DMS114 treated with DMSO at 0.1 percent for 48 hours (cell line): ENCODE data around the gene PLCB1.

ENCODE experiments used
- DNase-seq: peaks from one replicate; lab custom pipeline; 2025; ENCODE audit not compliant: unreplicated experiment; lab: John Stamatoyannopoulos, UW

PLCB1 gene

DNA sequence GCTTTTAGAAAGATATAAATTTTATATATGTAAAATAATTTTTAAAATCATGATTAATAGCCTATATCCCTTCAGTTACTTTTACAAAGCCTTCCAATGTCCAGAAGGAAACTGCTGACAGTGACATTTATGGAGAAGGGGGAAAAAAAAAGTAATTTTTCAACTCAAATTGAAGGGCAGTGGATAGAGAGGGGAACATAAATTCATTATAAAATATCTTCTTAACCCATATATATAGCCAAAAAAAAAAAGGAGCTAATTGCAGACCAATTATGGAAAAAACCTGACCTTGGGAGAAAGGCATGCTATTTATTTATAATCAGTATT, 392.9 kb downstream of the PLCB1 start:
- no peak for DNase-seq

DNA sequence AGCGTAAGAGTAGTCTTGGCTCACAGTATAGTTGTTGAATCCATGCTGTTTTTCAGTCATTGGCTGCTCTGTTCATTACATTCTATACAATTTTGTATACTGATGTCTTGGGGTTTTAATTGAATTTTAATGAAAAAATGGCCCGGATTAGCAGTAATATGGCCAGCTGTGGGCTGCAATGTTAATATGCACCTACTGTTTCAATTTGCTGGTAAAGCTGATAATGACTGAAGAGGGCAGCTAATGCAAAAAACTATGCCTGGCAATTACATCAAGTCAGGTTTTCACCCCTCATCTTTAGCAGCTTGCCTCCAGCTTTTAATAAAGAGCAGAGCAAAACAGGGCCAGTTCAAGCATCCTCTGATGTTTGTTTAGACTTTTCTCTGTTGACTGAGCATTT, 394.5 kb downstream of the PLCB1 start:
- DNase-seq = no peak

DNA sequence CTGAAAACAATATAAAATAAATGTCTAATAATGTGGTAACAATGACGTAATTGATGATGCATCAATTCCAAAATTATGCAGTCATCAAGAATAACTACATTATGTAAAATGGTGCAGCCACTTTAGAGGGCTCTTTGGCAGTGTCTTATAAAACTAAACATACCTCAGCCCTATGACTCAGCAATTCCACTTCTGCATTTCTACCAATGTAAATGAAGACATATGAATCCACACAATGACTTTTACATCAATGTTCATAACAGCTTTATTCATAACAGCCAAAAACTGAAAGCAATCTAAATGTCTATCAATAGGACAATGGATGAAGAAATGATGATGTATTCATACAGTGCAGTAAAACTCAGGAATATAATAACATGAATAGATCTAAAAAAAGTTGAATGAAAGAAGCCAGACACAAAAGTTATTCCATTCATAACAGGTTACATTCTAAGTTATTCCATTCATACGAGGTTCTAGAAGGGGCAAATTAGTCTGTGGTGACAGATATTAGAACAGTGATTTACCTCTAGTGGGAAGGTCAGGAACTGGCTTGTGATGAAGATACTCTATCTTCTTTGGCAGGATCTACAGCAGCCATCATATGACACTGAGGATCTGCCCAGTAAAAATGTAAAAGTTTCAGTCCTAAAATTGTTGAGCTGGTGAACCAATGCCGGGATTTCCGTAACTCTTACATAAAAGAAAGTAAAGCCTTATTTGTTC, 396.1 kb downstream of the PLCB1 start:
- no peak for DNase-seq

DNA sequence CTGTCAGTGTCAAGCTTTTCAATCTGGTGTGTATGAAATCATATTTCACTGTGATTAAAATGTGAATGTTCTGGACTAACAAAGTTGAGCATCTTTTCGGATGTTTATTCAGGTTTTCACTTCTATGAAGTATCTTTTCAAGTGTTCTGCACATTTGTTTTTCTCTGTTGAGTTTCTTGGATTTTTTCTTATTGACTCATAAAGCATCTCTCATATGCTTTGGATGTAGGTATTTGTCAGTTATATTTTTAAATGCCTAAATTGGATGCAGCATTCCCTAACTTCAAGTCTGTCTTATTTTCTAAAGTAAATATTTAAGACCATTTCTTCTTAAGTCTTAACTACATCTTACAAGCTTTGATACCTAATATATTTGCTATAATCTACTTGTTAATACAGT, 398.0 kb downstream of the PLCB1 start:
- DNase-seq = no peak

DNA sequence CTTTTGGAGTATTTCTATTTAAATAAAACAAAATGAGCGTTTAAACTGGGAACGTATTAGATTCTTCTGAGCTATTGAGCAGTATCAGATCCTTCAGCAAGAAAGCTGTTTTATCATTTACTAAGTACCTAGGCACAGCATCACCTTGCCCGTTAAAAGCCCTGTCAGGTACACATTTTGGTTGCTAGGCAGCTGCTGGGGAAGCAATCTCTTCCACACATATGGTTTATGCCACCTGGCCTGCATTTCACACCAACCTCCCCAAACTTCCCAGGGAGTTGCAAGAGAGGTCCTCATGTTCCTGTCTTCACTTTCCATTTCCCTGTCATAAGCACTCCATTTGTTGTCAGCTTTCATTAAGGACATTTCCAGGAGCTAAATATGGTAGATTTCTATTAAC, 400.1 kb downstream of the PLCB1 start:
- no peak for DNase-seq

DNA sequence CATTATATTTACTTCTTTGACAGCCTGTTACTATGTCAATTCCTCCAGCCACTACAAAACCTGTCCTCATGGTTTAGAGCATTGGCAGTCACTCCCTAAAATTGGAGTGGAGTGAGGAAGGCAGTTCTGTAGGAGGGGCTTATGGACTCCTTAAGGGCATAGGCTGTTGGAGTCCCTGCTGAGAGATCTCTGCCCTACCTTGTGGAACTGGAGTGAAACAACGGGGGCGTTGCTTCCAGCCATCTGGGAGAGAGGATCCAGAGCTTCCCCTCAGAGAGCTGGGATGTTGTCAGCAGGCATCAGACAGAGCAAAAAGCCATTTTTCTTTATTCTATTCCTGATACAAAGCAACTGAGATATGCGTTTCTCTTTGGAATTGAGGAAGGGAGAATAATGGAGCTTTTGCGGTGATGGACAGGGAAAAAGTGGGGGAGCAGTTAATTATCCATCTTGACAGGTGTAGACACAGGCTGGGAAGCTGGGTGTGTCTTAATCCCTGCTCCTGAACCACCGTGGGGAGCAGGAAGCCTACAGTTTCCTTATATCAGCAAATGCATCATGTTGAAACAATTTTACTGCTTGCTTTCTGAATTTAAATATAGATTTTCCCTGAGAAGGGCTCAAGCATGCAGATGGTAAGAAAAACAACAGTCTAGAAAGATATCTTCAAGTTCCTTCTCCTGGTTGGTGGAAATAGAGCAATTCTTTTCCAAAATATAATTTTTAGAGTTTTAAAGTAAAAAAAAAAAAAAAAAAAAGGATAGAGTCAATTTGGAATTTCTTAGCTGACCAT, 402.5 kb downstream of the PLCB1 start:
- DNase-seq = no peak

DNA sequence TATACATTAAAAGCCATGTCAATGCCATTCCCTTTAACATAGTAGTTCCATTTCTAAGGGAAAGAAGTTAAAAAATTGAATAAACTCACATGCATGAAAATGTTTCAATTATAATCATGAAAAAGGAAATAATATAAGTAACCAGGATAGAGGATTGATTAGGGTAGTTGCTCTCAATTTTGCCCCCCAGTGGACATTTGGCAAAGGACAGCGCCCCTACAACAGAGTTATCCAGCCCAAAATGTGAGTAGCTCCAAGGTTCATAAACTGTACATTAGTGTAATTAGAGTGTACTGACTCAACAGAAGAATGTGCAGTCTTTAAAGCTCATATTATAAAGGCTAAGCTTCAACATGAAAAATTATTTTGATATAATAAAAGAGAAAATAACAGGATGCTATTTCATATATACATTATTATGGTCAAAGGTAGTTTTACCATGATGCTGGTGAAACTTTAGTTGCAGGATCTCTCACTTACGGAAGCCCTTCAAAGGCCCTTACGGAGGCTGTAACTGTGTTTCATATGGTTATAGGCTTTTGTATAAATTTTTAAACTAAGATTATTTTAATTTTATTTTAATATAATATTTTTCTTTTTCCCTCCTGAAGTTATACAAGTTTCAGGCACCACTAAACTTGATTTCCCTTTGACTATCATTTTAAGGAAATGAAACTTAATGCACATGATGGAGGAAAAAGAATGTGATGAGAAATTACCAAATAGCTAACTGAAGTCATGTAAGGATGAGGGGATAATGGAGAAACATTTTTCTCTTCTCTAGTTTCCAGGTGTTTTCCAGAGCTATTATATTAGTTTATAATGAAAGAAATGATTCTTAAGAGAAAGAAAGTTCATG, 403.6 kb downstream of the PLCB1 start:
- DNase-seq = no peak

DNA sequence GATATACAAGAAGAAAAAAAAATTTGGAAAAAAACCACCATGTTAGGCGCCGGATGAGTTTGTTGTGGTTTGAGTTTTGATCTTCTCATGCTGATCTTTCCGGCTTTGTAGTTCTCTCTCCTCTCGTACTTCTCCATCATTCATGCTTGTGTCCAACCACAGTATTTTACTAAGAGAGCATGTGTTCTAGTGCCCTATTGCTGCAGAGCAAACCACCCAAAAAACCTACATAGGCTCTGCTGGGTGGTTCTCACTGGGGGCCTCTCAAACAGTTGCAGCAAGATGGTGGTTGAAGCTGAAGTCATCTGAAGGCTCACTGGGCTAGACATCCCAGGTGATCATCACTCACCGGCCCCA, 404.2 kb downstream of the PLCB1 start:
- DNase-seq = no peak

DNA sequence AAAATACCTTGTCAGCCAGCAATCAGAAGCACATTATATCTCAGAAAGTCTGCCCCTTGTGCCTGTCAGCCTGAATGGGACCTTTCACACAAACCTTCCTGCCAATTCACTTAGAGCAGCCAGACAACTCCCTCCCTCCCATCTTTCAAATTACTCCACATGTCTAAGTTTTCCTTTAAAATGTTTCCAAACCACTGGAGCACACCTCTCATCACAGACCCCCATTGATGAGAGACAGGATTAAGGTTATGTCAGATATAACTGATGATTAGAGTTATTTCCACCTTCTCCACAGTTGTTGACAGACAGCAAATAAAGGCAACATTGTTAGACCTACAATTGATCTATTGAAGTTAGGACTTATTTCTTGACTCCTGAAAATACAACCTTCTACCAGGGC, 408.4 kb downstream of the PLCB1 start:
- no peak for DNase-seq

DNA sequence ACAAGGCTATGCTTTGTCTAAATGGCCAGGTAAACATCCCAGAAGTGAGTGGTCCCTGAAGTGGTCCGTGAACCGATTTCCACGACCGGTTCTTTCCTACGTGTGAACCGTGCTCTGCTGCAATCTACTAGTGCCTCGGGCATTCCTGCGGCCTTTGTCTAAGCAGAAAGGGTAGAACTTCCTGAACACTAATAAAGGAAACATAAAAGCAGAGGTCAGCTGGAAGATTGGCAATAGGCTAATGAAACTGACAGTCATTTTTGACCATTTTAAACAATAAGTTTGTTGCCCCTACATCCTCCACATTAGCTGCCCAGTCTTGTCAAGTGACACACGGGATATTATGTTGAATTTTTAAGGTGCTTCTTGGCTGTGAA, 410.0 kb downstream of the PLCB1 start:
- DNase-seq = no peak

DNA sequence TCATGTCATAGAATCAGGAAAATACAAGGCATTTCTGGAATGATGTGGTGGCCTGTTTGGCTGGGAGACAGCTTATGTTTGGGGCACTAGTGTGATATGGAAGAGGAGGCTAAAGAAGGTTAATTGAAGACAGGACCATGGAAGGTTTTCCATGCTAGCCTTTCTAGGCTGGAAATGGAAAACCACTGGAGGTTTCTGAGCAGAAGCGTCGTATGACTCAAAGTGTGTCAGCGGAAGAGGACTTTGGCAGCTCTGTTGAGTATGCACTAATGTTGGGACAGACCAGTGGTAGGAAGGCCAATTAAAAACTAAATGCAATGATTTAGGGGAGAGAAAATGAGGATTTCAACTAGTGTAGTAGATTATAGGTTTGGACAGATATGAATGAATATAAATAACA, 413.1 kb downstream of the PLCB1 start:
- no peak for DNase-seq

DNA sequence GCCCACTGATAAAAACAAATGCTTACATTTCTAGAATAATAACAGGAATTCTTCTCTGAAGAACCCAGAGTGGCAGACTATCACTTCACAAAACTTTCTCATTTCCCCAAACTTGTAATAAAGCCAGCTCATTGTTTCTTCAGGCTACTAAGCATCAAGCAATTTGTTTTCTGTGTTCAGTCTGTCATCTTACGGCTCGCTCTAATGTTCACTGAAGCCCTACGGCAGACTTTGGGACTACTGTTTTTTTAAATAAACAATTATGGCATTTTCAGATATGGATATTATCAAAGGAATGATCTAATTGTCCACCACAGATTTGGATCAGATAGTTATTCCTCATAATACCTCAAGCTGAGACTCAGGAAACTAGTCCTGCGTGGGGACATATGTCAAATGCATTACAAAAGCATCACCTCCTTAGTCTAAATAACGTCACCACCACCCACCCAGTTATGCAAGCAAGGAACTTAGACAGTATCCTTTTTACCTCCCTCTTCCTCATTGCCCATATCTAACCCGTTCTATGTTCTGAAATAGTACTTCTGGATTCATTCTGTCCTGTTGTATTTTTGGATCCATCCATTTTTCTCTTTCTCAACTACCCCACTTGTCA, 415.1 kb downstream of the PLCB1 start:
- no peak for DNase-seq

DNA sequence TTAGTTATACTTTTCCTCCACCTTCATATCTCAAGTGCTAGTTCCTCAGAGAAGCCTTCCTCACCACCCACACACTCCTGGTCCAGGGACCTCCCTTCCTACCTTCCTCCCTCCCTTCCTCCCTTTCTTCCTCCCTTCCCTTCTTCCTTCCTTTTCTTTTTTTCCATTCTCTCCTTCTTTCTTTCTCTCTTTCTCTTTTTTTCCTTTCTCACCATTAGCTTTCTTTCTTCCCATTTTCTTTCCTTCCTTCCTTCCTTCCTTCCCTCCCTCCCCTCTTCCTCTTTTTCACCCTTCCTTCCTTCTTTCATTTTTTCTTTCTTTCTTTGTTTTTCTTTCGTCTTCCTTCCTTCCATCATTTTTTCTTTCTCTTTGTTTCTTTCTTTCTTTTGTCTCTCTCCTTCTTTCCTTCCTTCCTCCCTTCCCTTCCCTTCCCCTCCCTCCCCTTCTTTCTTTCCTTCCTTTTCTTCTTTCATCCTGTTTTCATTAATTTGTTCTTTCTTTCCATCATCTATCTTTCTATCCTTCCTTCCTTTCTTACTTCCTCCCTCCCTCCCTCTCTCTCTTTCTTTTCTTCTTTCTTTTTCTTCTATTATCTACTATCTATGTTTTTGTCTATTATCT, 416.0 kb downstream of the PLCB1 start:
- no peak for DNase-seq

DNA sequence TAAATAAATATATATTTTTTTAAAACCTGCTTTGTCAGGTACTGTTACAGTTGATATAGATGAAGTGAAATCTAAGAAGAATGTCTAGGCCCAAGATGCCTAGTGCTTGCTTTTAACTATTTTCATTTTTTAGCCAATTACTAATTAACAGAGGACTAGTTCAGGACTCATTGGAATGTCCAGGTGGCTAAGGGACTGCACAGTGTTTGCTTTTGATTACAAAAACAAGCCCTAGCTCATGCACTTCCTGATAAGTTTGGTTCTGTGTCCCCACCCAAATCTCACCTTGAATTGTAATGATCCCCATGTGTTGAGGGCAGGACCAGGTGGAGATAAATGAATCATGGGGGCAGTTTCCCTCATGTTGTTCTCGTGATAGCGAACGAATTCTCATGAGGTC, 417.1 kb downstream of the PLCB1 start:
- DNase-seq = no peak

DNA sequence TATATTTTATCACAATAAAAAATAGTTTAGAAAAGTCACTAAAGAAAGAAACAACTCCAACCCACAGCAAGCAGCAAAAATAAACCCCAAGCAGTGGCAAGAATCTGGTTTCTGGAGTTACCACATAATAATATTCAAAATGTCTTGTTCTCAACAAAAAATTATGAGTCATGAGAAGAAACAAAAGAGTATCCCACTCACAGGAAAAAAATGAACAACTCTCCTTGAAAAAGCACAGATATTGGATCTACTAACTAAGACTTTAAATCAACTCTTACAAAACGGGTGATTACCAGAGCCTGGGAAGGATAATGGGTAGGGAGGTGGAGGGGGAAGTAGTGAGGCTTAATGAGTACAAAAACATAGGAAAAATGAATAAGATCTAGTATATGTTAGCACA, 425.6 kb downstream of the PLCB1 start:
- DNase-seq = no peak

DNA sequence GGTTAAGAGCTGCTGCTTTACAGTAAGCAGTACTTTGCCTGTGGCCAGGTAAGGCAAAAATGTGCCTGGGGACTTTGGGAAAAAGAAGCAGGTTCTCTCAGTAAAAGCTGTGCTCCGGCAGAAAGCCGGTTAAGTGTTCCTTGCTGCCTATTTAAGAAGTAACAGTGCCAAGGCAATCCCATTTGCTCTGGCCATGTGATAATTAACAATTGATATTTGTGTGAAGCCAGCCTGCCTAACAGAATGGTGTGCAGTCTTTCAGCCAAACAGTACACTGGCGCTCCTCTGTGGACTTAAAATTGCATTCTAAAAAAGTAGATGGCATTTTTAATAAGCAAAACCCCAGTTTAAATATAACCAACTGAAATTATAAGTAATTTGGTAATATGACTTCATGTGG, 430.3 kb downstream of the PLCB1 start:
- no peak for DNase-seq

DNA sequence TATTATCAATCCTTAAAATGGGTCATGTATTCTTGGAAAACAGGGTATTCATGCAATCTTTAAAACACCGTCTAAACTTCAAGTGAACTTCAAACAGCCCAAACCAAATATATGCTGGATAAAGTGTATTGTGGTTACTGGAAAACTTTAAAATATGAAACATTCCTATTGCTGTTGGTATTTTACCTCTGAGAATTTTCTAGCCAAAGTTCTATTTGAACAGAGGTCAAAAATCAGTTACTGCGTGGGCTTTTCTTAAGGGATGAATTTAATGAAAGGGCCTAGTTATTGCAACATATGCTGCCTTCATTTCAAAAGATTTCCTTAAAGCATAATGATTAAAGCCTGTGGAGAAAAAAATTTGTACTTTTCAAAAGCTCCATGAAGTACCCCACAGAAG, 436.0 kb downstream of the PLCB1 start:
- DNase-seq = no peak

DNA sequence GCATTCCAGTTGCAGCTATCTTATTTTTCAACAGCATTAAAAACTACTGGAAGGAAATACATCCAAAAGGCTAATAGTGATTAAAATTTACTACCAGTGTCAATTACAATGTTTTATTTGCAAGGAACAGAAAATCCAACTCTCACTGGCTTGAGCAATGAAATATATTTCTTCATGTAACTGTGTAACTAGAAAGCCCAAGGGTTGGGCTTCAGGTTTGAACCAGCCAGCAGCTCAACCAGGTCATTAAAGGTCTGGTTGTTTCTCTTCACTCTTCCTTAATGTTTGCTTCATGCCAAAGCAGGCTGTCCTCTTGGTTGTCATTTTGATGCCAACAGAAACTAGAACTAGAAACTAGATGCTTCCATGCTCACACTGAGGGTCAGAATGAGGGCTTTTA, 437.7 kb downstream of the PLCB1 start:
- DNase-seq = no peak

DNA sequence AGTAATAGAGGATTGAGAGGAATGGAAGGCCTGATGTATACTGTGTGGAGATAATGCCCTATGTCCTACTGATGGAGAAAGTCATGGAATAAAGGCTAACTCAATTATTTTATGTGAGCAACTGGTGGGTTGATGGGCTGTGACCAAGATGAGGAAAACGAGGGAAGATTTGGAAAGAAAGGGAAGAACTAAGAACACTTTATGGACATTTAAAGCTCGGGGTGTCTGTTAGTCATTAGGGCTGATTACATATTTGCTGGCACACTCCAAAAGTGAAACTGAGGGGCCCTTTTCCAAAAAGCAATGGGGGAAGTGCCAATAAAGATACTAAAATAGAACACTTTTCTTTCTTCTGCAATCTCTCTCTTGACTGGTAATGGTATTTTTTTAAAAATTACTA, 439.5 kb downstream of the PLCB1 start:
- DNase-seq = no peak

DNA sequence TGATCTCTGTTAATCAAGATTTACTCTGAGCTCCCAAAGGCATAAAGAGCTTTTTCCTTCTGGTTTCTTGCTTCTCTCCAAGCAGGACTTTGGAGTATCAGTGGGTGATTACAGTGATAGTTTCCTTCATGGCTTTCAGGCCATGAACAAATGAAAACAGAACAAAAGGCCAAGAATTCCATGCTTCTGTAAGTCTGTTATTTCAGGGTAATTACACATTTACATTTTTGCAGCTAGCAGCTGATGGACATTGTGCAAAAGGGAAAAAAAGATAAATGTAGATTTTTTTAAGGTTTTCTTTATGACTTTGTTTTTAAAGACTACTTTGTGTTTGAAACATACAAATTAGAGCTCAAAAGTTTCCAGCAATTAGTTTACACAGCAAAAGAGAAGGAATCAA, 441.6 kb downstream of the PLCB1 start:
- no peak for DNase-seq

DNA sequence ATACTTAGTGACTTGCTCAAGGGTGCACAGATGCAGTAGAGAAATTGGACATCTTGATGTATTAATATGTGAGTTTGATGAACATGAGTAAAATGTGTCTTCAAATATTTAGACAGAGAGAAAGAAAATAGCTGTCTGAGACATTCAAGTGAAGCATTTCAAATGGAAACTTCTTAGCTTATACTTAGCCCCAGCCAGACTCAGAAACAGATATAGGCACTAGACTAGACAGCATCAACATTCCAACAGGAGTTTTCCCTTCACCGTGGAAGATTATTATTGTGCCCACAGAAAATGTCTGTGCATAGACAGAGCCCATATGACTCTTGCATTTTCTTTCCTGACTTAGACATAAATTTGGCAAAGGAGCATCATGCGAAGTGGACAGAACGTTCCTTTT, 443.0 kb downstream of the PLCB1 start:
- no peak for DNase-seq
